ENCODE measurements around the gene SPG11. TPM values are rescaled to one million over a fixed set of nuclear protein-coding genes. Genes with fewer than 3 reads are reported as not detected.

Gene SPG11
- total and polyA plus RNA-seq, 9 of the 15 experiments (the other 6 are each of a cell fraction or from before 2014, with no cell fraction given), result 23.3 to 71.2 (median 45.6) TPM

DNA sequence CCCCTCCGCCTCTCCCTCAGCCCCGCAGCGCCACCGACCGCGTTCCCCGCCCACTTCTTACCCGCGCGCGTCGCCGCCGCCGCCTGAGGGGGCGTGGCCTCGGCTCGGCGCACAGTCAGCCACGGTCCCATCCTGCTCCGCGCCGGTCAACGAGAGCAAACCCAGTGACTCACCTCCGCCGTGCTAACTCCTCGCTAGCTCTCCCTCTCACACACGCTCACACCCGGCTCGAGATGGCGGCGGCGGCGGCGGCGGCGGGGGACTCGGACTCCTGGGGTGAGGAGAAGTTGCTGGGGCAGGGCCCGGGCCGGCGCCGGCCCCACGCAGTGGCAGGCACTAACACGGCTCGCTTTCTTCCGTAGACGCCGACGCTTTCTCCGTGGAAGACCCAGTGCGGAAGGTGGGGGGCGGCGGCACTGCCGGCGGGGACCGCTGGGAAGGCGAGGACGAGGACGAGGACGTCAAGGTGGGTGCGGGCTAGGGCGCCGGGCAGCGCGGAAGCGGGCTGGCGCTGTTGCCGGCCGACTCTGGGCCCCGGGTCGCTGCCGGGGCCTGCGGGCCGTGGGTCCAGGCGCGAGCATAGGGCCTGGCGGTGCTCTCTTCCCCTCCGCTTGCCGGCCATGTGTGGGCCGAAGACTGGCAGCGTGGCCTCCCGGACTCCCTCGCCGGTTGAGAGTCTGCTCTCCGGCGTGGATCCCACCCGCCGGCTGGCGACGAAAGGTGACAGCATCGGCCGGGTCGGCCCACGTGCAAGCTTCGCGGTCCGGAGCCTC, 126.3 kb downstream of the SPG11 start, which contains the start of gene EIF3J (continued):
- TF ChIP-seq ZNF592 (IDR thresholded peaks at IDR 0.05) (peak; percentile 80), NCOA4 (IDR thresholded peaks at IDR 0.05; ENCODE audit: partially characterized antibody) (no peak), TGIF2 (CRISPR knock-in tag; IDR thresholded peaks at IDR 0.05) (peak; percentile 98), PHB (CRISPR knock-in tag; IDR thresholded peaks at IDR 0.05) (no peak), ZNF785 (CRISPR knock-in tag; IDR thresholded peaks at IDR 0.05) (no peak), BRF1 (IDR thresholded peaks at IDR 0.05; ENCODE audit: borderline replicate concordance, extremely low read depth, insufficient read length) (no peak), ZNF699 (CRISPR knock-in tag; IDR thresholded peaks at IDR 0.05; ENCODE audit: insufficient replicate concordance) (no peak), PHTF2 (CRISPR knock-in tag; IDR thresholded peaks at IDR 0.05) (no peak), CBFA2T2 (conservative IDR thresholded peaks at IDR 0.05) (no peak)
- TF ChIP-seq, protein P1, sequence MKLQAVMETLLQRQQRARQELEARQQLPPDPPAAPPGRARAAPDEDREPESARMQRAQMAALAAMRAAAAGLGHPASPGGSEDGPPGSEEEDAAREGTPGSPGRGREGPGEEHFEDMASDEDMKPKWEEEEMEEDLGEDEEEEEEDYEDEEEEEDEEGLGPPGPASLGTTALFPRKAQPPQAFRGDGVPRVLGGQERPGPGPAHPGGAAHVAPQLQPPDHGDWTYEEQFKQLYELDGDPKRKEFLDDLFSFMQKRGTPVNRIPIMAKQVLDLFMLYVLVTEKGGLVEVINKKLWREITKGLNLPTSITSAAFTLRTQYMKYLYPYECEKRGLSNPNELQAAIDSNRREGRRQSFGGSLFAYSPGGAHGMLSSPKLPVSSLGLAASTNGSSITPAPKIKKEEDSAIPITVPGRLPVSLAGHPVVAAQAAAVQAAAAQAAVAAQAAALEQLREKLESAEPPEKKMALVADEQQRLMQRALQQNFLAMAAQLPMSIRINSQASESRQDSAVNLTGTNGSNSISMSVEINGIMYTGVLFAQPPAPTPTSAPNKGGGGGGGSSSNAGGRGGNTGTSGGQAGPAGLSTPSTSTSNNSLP (IDR thresholded peaks at IDR 0.05; ENCODE audit: borderline replicate concordance, low read depth, low read length), result no peak
- TF ChIP-seq, protein P2, sequence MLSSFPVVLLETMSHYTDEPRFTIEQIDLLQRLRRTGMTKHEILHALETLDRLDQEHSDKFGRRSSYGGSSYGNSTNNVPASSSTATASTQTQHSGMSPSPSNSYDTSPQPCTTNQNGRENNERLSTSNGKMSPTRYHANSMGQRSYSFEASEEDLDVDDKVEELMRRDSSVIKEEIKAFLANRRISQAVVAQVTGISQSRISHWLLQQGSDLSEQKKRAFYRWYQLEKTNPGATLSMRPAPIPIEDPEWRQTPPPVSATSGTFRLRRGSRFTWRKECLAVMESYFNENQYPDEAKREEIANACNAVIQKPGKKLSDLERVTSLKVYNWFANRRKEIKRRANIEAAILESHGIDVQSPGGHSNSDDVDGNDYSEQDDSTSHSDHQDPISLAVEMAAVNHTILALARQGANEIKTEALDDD (IDR thresholded peaks at IDR 0.05), result no peak

Data from K562 (cell line).